Ammon's horn (tissue), 1 donor: ENCODE measurements around the gene SLC1A1.
"Not testable (repeated sequence)": the region's sequence is repeated elsewhere in the genome, so short reads cannot be mapped to it uniquely, and the experiment has no call there.

ENCODE experiments used
- DNase-seq: peaks from one replicate; pipeline ENCODE4 v3.0.0-alpha.2; 2016; ENCODE audit warnings: low spot score

The SLC1A1 gene

GRCh38 chr9:4506490-4506889, 16.2 kb downstream of the SLC1A1 start:
- DNase-seq = no peak

- DNase-seq = no peak
Measured at GRCh38 chr9:4507306-4508130, 17.2 kb downstream of the SLC1A1 start.

GRCh38 chr9:4508246-4508906, 18.1 kb downstream of the SLC1A1 start:
- no peak for DNase-seq

- DNase-seq = no peak
Measured at GRCh38 chr9:4508907-4509589, 18.8 kb downstream of the SLC1A1 start.

GRCh38 chr9:4509590-4509984, 19.3 kb downstream of the SLC1A1 start:
- DNase-seq = no peak

- no peak for DNase-seq
Measured at GRCh38 chr9:4510546-4511322, 20.5 kb downstream of the SLC1A1 start.

GRCh38 chr9:4514252-4515128, 24.2 kb downstream of the SLC1A1 start:
- DNase-seq = no peak

GRCh38 chr9:4515958-4516375, 25.7 kb downstream of the SLC1A1 start:
- DNase-seq = peak; percentile 51

GRCh38 chr9:4517274-4517673, 27.0 kb downstream of the SLC1A1 start:
- no peak for DNase-seq

GRCh38 chr9:4519604-4520003, 29.3 kb downstream of the SLC1A1 start:
- no peak for DNase-seq

- DNase-seq = no peak
Measured at GRCh38 chr9:4520055-4520454, 29.8 kb downstream of the SLC1A1 start.

GRCh38 chr9:4530375-4530774, 40.1 kb downstream of the SLC1A1 start:
- no peak for DNase-seq

- not testable (repeated sequence) for DNase-seq
Measured at GRCh38 chr9:4530831-4531230, 40.6 kb downstream of the SLC1A1 start.

GRCh38 chr9:4531355-4531754, 41.1 kb downstream of the SLC1A1 start:
- not testable (repeated sequence) for DNase-seq

GRCh38 chr9:4533881-4534280, 43.6 kb downstream of the SLC1A1 start:
- DNase-seq = not testable (repeated sequence)

- DNase-seq = not testable (repeated sequence)
Measured at GRCh38 chr9:4536196-4536595, 45.9 kb downstream of the SLC1A1 start.

GRCh38 chr9:4537581-4537980, 47.3 kb downstream of the SLC1A1 start:
- DNase-seq = no peak

GRCh38 chr9:4538107-4538506, 47.8 kb downstream of the SLC1A1 start:
- DNase-seq = no peak

- DNase-seq = no peak
Measured at GRCh38 chr9:4538621-4539020, 48.4 kb downstream of the SLC1A1 start.

GRCh38 chr9:4540425-4540824, 50.2 kb downstream of the SLC1A1 start:
- no peak for DNase-seq

GRCh38 chr9:4541281-4541680, 51.0 kb downstream of the SLC1A1 start:
- DNase-seq = no peak
